Dermis microvascular lymphatic vessel endothelial cell (primary cell): ENCODE results near the gene SYNGR1. TPM values are rescaled to one million over a fixed set of nuclear protein-coding genes. Genes with fewer than 3 reads are reported as not detected.
"Not testable (repeated sequence)": the region's sequence is repeated elsewhere in the genome, so short reads cannot be mapped to it uniquely, and the experiment has no call there.

Experiments used
- DNase-seq, 2 donors: peaks; one replicate each; pipeline versions ENCODE4 v3.0.0 to v3.0.0-alpha.2; 2010; ENCODE audit warnings: low read depth in 2 of 2
- total RNA-seq: library from RNA; depleted of rRNA; stranded (reverse); fragments of >200 nt; gene quantifications from 2 replicates; pipeline ENCODE4 v1.2.1, GENCODE V29; 2014

SYNGR1 gene
- total RNA-seq, 1 donor from 2014 or later: 0.39 TPM

GRCh38 chr22:39405346-39406085, 55.7 kb downstream of the SYNGR1 start:
- no peak for DNase-seq

- no peak for DNase-seq
Measured at GRCh38 chr22:39408173-39408572, 58.4 kb downstream of the SYNGR1 start.

- DNase-seq: no peak
Measured at GRCh38 chr22:39408807-39409206, 59.0 kb downstream of the SYNGR1 start.

GRCh38 chr22:39409516-39410029, 59.8 kb downstream of the SYNGR1 start:
- DNase-seq: no peak

- DNase-seq: no peak
Measured at GRCh38 chr22:39410264-39410663, 60.5 kb downstream of the SYNGR1 start.

GRCh38 chr22:39411828-39412365, 62.1 kb downstream of the SYNGR1 start:
- not testable (repeated sequence) for DNase-seq

- not testable (repeated sequence) for DNase-seq
Measured at GRCh38 chr22:39413204-39413603, 63.4 kb downstream of the SYNGR1 start.

GRCh38 chr22:39414377-39414776, 64.6 kb downstream of the SYNGR1 start:
- no peak for DNase-seq

GRCh38 chr22:39414886-39415285, 65.1 kb downstream of the SYNGR1 start:
- no peak for DNase-seq

GRCh38 chr22:39415506-39415905, 65.7 kb downstream of the SYNGR1 start:
- no peak for DNase-seq

GRCh38 chr22:39416319-39416718, 66.5 kb downstream of the SYNGR1 start:
- DNase-seq: no peak

GRCh38 chr22:39417641-39418040, 67.8 kb downstream of the SYNGR1 start:
- no peak for DNase-seq

- DNase-seq: no peak
Measured at GRCh38 chr22:39418696-39419095, 68.9 kb downstream of the SYNGR1 start.

GRCh38 chr22:39419096-39419495, 69.3 kb downstream of the SYNGR1 start:
- no peak for DNase-seq

GRCh38 chr22:39419911-39420310, 70.1 kb downstream of the SYNGR1 start:
- no peak for DNase-seq

GRCh38 chr22:39421691-39422090, 71.9 kb downstream of the SYNGR1 start:
- no peak for DNase-seq

- no peak for DNase-seq
Measured at GRCh38 chr22:39422101-39422500, 72.3 kb downstream of the SYNGR1 start.

GRCh38 chr22:39422721-39423120, 72.9 kb downstream of the SYNGR1 start:
- DNase-seq: no peak

- no peak for DNase-seq
Measured at GRCh38 chr22:39423976-39424375, 74.2 kb downstream of the SYNGR1 start.

GRCh38 chr22:39426380-39427043, 76.7 kb downstream of the SYNGR1 start:
- DNase-seq: no peak

- DNase-seq: no peak
Measured at GRCh38 chr22:39427751-39428596, 78.2 kb downstream of the SYNGR1 start.

GRCh38 chr22:39428597-39429071, 78.8 kb downstream of the SYNGR1 start:
- DNase-seq: no peak
